GM18517 (cell line): ENCODE measurements around the gene GLO1.

Source experiments
- ATAC-seq: cut with Tn5 transposase; IDR thresholded peaks from one replicate; pipeline ENCODE4 v1.9.1; 2021; ENCODE audit warnings: mild to moderate bottlenecking, moderate library complexity; ENCODE audit not compliant: unreplicated experiment

GLO1 gene

GRCh38 chr6:38702558-38703397 is at the start of gene GLO1:
GLO1 (minus strand) TSS chr6:38703145; CDS start chr6:38703054, 91 bp downstream.
- peak; percentile 99 for ATAC-seq

GRCh38 chr6:38750968-38751615 is 48.1 kb upstream of the GLO1 start:
- ATAC-seq, result no peak

GRCh38 chr6:38749473-38749872 is 46.5 kb upstream of the GLO1 start:
- no peak for ATAC-seq

- no peak for ATAC-seq
Observed at GRCh38 chr6:38739532-38739931, 36.6 kb upstream of the GLO1 start.

GRCh38 chr6:38738261-38738660 is 35.3 kb upstream of the GLO1 start:
- no peak for ATAC-seq

GRCh38 chr6:38736951-38737350 is 34.0 kb upstream of the GLO1 start:
- no peak for ATAC-seq

GRCh38 chr6:38730140-38730862 is 27.4 kb upstream of the GLO1 start:
- ATAC-seq, result no peak

GRCh38 chr6:38728203-38728602 is 25.3 kb upstream of the GLO1 start:
- ATAC-seq, result no peak

- no peak for ATAC-seq
Observed at GRCh38 chr6:38725414-38726183, 22.7 kb upstream of the GLO1 start.

- ATAC-seq, result no peak
Observed at GRCh38 chr6:38724343-38724742, 21.4 kb upstream of the GLO1 start.

- no peak for ATAC-seq
Observed at GRCh38 chr6:38723783-38724182, 20.8 kb upstream of the GLO1 start.

- ATAC-seq, result no peak
Observed at GRCh38 chr6:38722727-38723334, 19.9 kb upstream of the GLO1 start.

- ATAC-seq, result no peak
Observed at GRCh38 chr6:38722038-38722437, 19.1 kb upstream of the GLO1 start.

GRCh38 chr6:38720295-38720694 is 17.4 kb upstream of the GLO1 start:
- no peak for ATAC-seq

- ATAC-seq, result no peak
Observed at GRCh38 chr6:38719358-38719757, 16.4 kb upstream of the GLO1 start.

GRCh38 chr6:38716825-38717224 is 13.9 kb upstream of the GLO1 start:
- ATAC-seq, result no peak

- ATAC-seq, result no peak
Observed at GRCh38 chr6:38715016-38715689, 12.2 kb upstream of the GLO1 start, which contains the start of gene DNAH8. DNAH8 (plus strand) TSS chr6:38715311; CDS start chr6:38722810, 7,499 bp downstream.

GRCh38 chr6:38714239-38715015 is 11.5 kb upstream of the GLO1 start:
- no peak for ATAC-seq

- no peak for ATAC-seq
Observed at GRCh38 chr6:38713812-38714211, 10.9 kb upstream of the GLO1 start.
